GM18498 (cell line): Measurements from ENCODE around the gene FGGY.

ENCODE experiments used
- ATAC-seq: cut with Tn5 transposase; IDR thresholded peaks from one replicate; pipeline ENCODE4 v1.9.1; 2021; ENCODE audit warnings: mild to moderate bottlenecking, moderate library complexity; ENCODE audit not compliant: unreplicated experiment

FGGY gene

GRCh38 chr1:59314776-59315528 lies 18.1 kb downstream of the FGGY start:
- ATAC-seq: no peak

- no peak for ATAC-seq
These were observed 18.9 kb downstream of the FGGY start for GRCh38 chr1:59315529-59316463.

GRCh38 chr1:59316497-59317128 lies 19.7 kb downstream of the FGGY start:
- peak; percentile 66 for ATAC-seq

- ATAC-seq: peak; percentile 8
These were observed 20.4 kb downstream of the FGGY start for GRCh38 chr1:59317343-59317742.

- ATAC-seq: no peak
These were observed 20.9 kb downstream of the FGGY start for GRCh38 chr1:59317780-59318179.

GRCh38 chr1:59318271-59318860 lies 21.5 kb downstream of the FGGY start:
- ATAC-seq: no peak

GRCh38 chr1:59322394-59322793 lies 25.5 kb downstream of the FGGY start:
- no peak for ATAC-seq

GRCh38 chr1:59322814-59323213 lies 25.9 kb downstream of the FGGY start:
- no peak for ATAC-seq

GRCh38 chr1:59323879-59324278 lies 27.0 kb downstream of the FGGY start:
- ATAC-seq: no peak

GRCh38 chr1:59328353-59328752 lies 31.5 kb downstream of the FGGY start:
- no peak for ATAC-seq

- no peak for ATAC-seq
These were observed 32.6 kb downstream of the FGGY start for GRCh38 chr1:59329412-59330053.

GRCh38 chr1:59331686-59332620 lies 35.1 kb downstream of the FGGY start:
- ATAC-seq: no peak

GRCh38 chr1:59332983-59333382 lies 36.1 kb downstream of the FGGY start:
- ATAC-seq: no peak

GRCh38 chr1:59333626-59334277 lies 36.9 kb downstream of the FGGY start:
- ATAC-seq: no peak

- no peak for ATAC-seq
These were observed 43.8 kb downstream of the FGGY start for GRCh38 chr1:59340411-59341307.

- no peak for ATAC-seq
These were observed 46.1 kb downstream of the FGGY start for GRCh38 chr1:59342801-59343575.

GRCh38 chr1:59343576-59343840 lies 46.6 kb downstream of the FGGY start:
- ATAC-seq: no peak

- ATAC-seq: no peak
These were observed 48.3 kb downstream of the FGGY start for GRCh38 chr1:59345221-59345620.
